ENCODE measurements around the gene PDK1.
"Not testable (repeated sequence)": the region's sequence is repeated elsewhere in the genome, so short reads cannot be mapped to it uniquely, and the experiment has no call there.

The PDK1 gene

GRCh38 chr2:172555522-172556283 lies at the start of gene PDK1:
PDK1 (plus strand) TSS chr2:172556090; CDS start chr2:172556151, 61 bp downstream.
- DNase-seq = peak; percentile 5 to 96 (median 80)

- DNase-seq = no peak
Observed at GRCh38 chr2:172507199-172507598, 48.7 kb upstream of the PDK1 start.

GRCh38 chr2:172510088-172510487 lies 45.8 kb upstream of the PDK1 start:
- no peak for DNase-seq

- no peak for DNase-seq
Observed at GRCh38 chr2:172510548-172510947, 45.3 kb upstream of the PDK1 start.

GRCh38 chr2:172512810-172513523 lies 42.9 kb upstream of the PDK1 start:
- DNase-seq = no peak

- DNase-seq = no peak
Observed at GRCh38 chr2:172513524-172513900, 42.4 kb upstream of the PDK1 start.

- peak in 34 of 51 donors; percentile 0 to 67 (median 13) for DNase-seq
Observed at GRCh38 chr2:172513935-172514586, 41.8 kb upstream of the PDK1 start.

GRCh38 chr2:172516299-172516698 lies 39.6 kb upstream of the PDK1 start:
- peak in 1 of 51 donors; percentile 6 for DNase-seq

GRCh38 chr2:172518995-172519394 lies 36.9 kb upstream of the PDK1 start:
- DNase-seq = no peak

- DNase-seq = no peak
Observed at GRCh38 chr2:172525601-172526000, 30.3 kb upstream of the PDK1 start.

- DNase-seq = no peak
Observed at GRCh38 chr2:172531309-172531708, 24.6 kb upstream of the PDK1 start.

GRCh38 chr2:172532461-172532860 lies 23.4 kb upstream of the PDK1 start:
- DNase-seq = not testable (repeated sequence)

GRCh38 chr2:172533687-172534086 lies 22.2 kb upstream of the PDK1 start:
- DNase-seq = no peak

- no peak for DNase-seq
Observed at GRCh38 chr2:172535119-172535518, 20.8 kb upstream of the PDK1 start.

GRCh38 chr2:172537851-172538250 lies 18.0 kb upstream of the PDK1 start:
- DNase-seq = not testable (repeated sequence)

GRCh38 chr2:172539767-172540166 lies 16.1 kb upstream of the PDK1 start:
- DNase-seq = no peak

GRCh38 chr2:172540421-172540820 lies 15.5 kb upstream of the PDK1 start:
- DNase-seq = no peak

- no peak for DNase-seq
Observed at GRCh38 chr2:172545408-172546075, 10.3 kb upstream of the PDK1 start.

GRCh38 chr2:172549131-172549530 lies 6.8 kb upstream of the PDK1 start:
- no peak for DNase-seq

GRCh38 chr2:172549802-172550201 lies 6.1 kb upstream of the PDK1 start:
- not testable (repeated sequence) for DNase-seq

GRCh38 chr2:172550419-172550818 lies 5.5 kb upstream of the PDK1 start:
- DNase-seq = no peak

- DNase-seq = no peak
Observed at GRCh38 chr2:172551271-172551670, 4.6 kb upstream of the PDK1 start.
